Neutrophil (primary cell): ENCODE results near the gene DNAJC15.

Source experiments
- H3K27ac ChIP-seq: fragments of 200-600 bp; sonication (generic); 2 replicates; pipeline ENCODE4 v1.5.1; 2016; ENCODE audit warnings: mild to moderate bottlenecking, moderate library complexity
- H3K27me3 ChIP-seq: fragments of 200-600 bp; sonication (generic); 2 replicates; pipeline ENCODE4 v1.6.0; 2016; ENCODE audit warnings: mild to moderate bottlenecking
- H3K36me3 ChIP-seq: fragments of 200-600 bp; sonication (generic); 2 replicates; pipeline ENCODE4 v1.5.1; 2017
- H3K4me1 ChIP-seq, 2 experiments: fragments of 200-600 bp in 1 of 2; sonication (generic) in 1 of 2; 1 replicate in 1 of 2; 2 replicates in 1 of 2; pipeline versions ENCODE4 v1.5.1 to v1.6.1; 2013 to 2016; ENCODE audit warnings: low read depth in 1 of 2, low read length in 1 of 2, mild to moderate bottlenecking in 1 of 2, moderate library complexity in 1 of 2; ENCODE audit not compliant: control insufficient read depth in 1 of 2, insufficient read depth in 1 of 2
- H3K4me3 ChIP-seq, 2 experiments: fragments of 200-600 bp in 1 of 2; sonication (generic) in 1 of 2; 1 replicate in 1 of 2; 2 replicates in 1 of 2; pipeline ENCODE4 v1.5.1; 2013 to 2016; ENCODE audit warnings: low read depth in 1 of 2, low read length in 1 of 2, mild to moderate bottlenecking in 1 of 2, moderate library complexity in 1 of 2
- H3K9me3 ChIP-seq: fragments of 200-600 bp; sonication (generic); 2 replicates; pipeline ENCODE4 v1.5.1; 2016
- CTCF ChIP-seq: fragments of 200-600 bp; sonication (generic); IDR thresholded peaks from 2 replicates; pipeline ENCODE4 v1.5.1; 2016; ENCODE audit warnings: antibody characterized with exemption

Gene DNAJC15

GRCh38 chr13:43141685-43142084 is 118.3 kb downstream of the DNAJC15 start:
- no peaks in the 10 kb centered on the region for H3K9me3 ChIP-seq
- no peaks in the 10 kb centered on the region for H3K27me3 ChIP-seq
- H3K4me1 ChIP-seq, result no peaks in the 10 kb centered on the region
- H3K36me3 ChIP-seq, result no peaks in the 10 kb centered on the region
- H3K4me3 ChIP-seq, result no peak overlapping the region
- H3K27ac ChIP-seq, result no peak overlapping the region
- TF ChIP-seq CTCF, result no peak

GRCh38 chr13:43143591-43143990 is 120.2 kb downstream of the DNAJC15 start:
- H3K4me3 ChIP-seq, result no peak overlapping the region
- no peaks in the 10 kb centered on the region for H3K4me1 ChIP-seq
- H3K36me3 ChIP-seq, result no peaks in the 10 kb centered on the region
- no peaks in the 10 kb centered on the region for H3K9me3 ChIP-seq
- H3K27ac ChIP-seq, result no peak overlapping the region
- H3K27me3 ChIP-seq, result no peaks in the 10 kb centered on the region
- no peak for TF ChIP-seq CTCF

- no peaks in the 10 kb centered on the region for H3K36me3 ChIP-seq
- TF ChIP-seq CTCF, result no peak
- no peaks in the 10 kb centered on the region for H3K9me3 ChIP-seq
- no peaks in the 10 kb centered on the region for H3K4me1 ChIP-seq
- no peaks in the 10 kb centered on the region for H3K27me3 ChIP-seq
- no peak overlapping the region for H3K4me3 ChIP-seq
- no peak overlapping the region for H3K27ac ChIP-seq
These were observed 122.3 kb downstream of the DNAJC15 start for GRCh38 chr13:43145534-43146196.

- Histone ChIP-seq H3K4me1 (no peaks in the 10 kb centered on the region), H3K36me3 (no peaks in the 10 kb centered on the region), H3K27ac (no peak overlapping the region), H3K4me3 (no peak overlapping the region), H3K27me3 (no peaks in the 10 kb centered on the region), H3K9me3 (no peaks in the 10 kb centered on the region)
- no peak for TF ChIP-seq CTCF
These were observed 123.0 kb downstream of the DNAJC15 start for GRCh38 chr13:43146400-43146799.

- no peaks in the 10 kb centered on the region for H3K9me3 ChIP-seq
- no peak overlapping the region for H3K4me3 ChIP-seq
- no peaks in the 10 kb centered on the region for H3K27me3 ChIP-seq
- no peak overlapping the region for H3K27ac ChIP-seq
- H3K36me3 ChIP-seq, result no peaks in the 10 kb centered on the region
- no peak for TF ChIP-seq CTCF
- H3K4me1 ChIP-seq, result no peaks in the 10 kb centered on the region
These were observed 127.2 kb downstream of the DNAJC15 start for GRCh38 chr13:43150369-43151207.
